Activated gamma-delta T cell treated with anti-CD3 and anti-CD28 coated beads, Interleukin-2, amount 50 U/mL, for 16 hours (primary cell): Measurements from ENCODE around the gene MITF.

Experiments
- DNase-seq: peaks from one replicate; pipeline ENCODE4 v3.0.0-alpha.2; 2020; ENCODE audit warnings: low read depth

MITF gene

DNA sequence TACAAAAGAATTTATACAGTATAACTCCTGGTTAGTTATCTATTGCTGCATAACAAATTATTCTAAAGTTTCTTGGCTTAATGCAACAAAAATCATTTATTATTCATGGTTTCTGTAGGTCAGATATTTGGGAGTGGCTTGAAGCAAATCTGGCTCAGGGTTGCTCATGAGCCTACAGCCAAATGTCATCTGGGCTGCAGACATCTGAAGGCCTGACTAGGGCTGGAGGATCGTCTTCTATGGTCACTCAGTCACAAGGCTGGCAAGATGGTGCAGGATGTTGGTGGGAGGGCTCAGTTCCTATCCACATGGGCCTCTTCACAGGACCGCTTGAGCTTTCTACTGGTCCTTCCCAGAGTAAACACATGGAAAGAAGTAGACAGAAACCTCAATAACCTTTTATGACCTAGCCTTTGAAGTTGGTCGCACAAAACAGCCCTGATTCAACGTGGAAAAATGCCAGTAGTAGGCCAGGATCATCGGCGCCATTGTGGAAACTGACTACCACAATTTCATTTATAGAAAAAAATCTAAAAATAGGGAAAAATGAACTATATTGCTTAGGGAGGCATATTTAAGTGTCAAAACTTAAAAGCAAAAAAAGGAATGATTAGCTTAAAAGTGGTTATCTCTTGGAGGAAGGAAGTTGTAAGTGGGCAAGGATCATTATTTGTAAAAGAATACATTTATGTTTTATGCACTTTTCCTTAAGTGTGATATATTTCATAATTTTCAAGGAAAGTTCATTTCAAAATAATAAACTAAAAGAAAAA is 9.9 kb upstream of the MITF start:
- no peak for DNase-seq

DNA sequence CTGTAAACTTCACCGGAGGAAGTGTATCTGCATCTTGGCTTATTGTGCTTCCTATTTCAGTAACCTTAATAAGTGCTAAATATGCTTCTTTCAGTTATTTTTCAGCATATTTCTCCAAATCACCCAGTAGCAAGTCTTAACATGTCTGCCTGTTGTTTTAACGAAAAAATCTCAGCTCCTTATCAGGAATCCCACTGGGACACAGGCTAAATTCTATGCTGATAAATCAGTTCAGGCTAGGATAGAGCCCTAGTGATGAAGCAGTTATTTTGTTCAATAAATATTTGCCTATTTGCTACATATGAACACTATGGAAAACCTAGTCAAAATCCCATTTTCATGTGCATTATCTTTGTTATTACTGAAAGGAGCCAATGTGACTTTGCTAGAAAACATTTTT is 8.2 kb upstream of the MITF start:
- no peak for DNase-seq

DNA sequence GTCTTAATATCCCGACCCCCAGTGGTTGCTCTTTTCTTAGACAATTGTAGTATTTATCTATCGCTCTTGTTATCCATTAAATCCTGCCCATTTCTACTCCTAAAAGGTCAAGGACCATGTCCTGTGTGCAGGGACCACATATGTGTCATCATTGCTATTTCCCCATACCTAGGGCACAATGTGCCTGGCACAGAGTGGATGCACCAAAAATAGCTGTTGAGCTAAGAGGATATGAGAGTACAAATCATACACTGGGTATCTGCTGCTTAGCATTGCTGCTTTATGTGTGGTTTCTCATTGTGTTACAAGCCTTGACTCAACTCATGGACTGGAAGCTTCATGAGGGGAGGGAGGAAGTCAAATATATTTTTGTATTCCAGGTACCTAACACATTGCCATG is 3.4 kb upstream of the MITF start:
- no peak for DNase-seq

DNA sequence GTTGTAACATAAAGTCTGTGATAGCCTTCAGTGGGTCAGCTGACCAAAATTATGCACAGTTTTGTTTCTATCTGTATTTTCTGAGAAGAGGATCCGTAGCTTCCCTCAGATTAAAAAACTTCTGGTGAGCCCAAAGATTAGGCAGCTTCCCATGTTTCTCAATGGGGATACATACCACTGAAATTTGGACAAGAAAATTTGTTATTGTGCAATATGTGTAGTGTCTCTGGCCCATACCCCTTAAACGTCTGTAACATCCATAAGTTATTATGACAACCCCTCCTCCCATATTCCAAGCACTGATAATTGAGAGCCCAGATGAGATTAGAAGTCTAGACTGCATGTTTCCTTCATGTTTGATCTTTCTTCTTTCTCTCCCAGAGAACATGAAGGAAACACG is 1.9 kb upstream of the MITF start:
- DNase-seq = no peak

DNA sequence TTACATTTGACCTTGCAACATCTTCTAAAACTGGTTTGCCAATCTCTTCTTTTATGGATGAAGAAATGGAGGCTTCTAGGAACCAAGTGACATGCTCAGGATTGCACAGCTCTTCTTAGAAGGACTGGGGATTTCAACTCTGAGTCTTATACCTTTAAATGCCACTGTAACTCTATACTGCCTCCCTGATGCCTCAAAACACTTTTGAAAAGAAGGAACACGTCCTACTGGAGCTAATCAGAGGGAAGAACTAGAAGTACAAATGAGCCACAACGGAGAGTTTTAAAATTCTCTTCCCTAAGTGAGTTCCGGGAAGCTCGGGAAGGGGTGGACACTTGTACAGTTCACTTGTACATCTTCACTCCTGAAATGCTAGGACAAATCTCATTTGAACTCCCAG is 949 bp upstream of the MITF start:
- no peak for DNase-seq

DNA sequence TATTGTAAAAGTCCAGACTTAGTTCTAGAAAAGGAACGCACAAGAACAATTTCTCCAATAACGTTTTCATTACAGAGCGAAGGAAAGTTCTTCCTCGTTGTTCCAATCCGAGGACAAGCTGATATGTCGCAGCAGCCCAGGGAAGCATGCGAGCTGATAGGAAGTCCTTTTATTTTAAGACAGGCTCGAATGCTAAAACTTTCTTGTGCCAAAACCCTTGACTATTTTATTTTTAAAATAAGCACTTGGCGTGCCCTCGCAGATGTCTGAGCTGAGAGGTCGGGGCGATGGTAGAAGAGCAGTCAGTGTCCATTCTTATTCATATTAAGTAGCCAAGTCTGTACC is 433 bp upstream of the MITF start:
- no peak for DNase-seq

DNA sequence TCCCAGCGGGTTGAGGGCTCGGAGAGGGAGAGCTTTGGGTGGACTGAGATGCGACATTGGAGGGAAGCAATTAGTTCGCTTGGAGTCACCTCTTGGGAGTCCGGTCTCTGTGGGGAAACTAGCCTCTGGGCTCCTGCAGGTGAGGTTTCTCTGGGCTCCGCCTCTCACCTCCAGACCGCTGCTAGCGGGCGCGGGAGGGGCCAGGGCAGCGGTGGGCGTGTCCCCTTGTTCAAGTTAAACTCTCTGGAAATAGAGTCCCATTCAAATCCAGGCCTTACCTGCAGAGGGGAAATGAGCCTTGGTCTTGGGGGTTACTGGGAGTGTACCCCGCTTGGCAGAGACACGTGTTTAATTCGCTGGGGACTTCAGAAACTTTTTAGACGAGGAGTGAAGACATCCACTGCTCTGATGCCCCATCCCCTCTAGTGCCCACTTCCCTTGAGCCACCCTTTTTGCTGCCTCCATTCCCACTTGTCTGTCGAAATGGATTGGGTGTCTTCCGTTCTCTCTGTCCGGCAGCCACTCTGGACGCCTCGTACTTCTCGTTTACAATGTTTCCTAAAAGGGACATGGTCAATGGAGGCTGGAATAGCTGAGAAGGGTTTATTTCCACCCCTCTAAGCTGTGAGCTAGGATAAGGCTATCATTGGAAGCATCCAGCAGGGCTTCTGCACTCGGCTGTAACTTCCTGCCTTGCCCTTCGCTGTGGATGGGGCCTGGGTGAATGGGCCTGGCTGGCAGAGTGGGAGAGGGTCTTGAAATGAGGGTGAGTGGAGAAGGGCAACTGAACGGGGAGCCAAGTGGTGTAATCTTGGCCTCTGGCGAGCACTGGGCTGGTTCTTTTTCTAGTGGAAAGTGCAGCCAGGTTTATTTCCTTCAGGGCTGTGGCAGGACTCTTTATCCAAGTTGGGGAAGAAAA is 1.1 kb downstream of the MITF start:
- no peak for DNase-seq

DNA sequence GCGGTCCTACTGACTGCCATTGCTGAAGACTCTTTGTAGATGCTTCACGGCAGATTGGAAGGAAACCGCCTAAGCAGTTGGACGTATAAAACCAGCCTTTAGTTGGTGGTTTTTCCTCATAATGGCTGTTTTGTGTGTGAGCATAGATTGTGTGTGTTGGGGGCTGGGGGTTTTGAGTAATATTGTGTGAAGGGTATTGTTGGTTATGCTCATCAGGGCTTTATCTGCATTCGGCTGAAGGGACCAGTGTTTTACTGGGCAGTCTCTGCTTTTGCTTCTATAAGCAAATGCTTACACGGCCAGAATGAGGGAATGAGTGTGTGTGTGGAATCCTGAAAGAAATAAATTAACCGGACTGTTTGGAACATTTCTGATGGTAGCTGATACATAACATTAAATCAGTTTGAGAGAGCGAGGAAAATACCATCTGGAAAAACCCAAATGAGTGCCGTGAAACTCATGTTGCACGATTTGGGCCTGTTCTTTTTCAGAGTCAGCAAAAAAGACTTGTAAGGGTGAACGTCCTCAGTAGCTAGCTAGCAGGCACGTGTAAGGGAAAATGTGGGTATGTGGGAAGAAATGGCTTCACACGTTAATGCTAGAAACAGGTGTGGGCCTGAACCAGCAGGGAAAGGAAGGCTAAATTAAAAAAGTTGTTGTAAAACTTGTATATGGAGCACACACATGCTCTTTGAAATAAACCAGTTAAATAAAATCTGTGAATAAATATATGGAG is 1.9 kb downstream of the MITF start:
- DNase-seq = no peak

DNA sequence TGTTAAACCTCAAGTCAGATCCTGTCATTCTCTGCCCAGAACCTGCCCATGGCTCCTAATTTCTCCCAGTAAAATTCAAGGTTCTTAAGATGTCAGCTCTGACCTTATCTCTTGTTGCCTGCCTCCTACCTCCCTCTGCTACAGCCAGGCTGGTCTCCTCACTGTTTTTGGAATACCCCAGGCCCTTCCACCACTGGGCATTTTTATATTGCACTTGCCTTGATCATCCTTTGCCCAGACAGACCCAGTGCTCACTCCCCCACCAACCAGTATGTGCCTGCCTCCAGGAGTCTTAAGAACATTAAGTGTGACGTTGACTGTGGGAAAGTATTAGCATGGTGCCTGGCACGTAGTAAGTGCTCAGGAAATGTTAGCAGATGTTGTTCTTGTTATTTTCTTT is 3.1 kb downstream of the MITF start:
- no peak for DNase-seq

DNA sequence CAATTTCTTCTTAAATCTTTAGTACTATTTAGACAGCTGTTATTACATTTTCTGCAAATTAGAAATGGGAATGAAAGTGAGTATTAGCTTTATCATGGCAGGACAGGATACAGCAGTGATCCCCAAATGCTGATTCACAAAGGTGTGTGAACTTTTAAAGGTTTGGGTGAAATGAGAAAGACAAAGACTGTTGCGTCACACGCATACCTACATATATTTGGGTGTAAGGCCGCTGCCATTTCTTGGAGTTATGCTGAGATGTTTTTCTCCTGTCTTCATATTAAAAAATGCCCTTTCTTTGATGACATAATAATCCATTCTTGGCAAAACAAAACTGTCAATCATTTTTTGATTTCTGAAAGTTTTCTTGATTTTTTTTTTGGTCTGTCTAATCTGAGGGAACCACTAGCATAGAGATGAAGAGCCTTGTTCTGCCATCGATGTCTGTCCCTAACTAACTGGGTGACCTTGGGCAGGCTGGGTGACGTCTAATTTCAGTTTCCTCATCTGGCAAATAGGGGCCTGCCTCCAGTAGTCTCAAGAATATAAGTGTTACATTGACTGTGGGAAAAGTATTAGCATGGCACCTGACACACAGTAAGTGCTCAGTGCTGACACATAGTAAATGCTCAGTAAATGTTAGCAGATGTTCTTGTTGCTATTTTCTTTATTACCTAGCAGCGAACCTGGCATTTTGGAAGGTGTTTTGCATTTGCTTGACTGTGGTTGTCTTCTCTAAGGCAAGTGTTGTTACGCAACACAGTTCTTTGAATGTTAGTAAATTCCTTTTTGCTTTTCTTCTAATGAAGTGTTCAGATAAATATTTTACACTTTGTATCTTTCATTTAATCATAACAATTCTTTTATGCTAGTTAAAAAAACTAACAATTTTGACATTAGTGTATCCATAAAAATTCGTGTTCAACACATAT is 5.0 kb downstream of the MITF start:
- no peak for DNase-seq

DNA sequence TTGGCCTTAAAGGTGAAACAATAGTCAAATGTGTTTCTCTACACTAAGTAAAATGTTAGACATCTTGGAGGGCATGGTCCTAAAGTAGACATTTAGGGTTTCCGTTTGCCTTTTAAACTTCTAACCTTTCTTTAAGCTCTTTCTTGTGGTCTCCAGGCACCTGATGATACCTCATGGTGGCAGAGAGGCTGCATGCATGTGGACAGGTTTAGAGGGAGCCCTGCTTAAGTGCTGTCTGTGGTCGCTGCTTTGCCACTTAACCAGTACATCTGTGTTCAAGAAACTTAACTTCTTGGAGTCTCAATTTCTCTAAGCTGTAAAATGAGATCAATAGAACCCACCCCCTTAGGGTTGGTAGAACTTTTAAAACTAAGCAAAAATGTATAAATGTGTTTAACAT is 6.2 kb downstream of the MITF start:
- no peak for DNase-seq

DNA sequence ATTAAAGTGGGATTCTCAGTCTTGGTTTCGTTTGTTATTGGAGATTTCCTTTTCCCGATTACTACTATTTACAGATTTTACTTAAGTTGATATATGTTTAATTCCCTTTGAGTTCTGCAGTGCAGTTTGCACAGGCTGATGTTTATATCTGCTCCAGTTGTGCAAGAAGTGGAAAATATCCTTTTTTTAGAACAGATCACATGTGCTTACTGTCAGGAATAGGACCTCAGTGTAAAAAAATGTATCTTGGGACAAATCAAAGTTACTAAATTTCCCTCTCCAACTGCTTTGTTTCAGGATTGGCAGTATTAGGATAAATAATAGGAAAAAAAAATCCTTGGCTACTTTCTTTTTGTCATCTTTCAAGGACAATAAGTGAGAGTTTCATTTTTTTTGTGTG is 6.9 kb downstream of the MITF start:
- no peak for DNase-seq

DNA sequence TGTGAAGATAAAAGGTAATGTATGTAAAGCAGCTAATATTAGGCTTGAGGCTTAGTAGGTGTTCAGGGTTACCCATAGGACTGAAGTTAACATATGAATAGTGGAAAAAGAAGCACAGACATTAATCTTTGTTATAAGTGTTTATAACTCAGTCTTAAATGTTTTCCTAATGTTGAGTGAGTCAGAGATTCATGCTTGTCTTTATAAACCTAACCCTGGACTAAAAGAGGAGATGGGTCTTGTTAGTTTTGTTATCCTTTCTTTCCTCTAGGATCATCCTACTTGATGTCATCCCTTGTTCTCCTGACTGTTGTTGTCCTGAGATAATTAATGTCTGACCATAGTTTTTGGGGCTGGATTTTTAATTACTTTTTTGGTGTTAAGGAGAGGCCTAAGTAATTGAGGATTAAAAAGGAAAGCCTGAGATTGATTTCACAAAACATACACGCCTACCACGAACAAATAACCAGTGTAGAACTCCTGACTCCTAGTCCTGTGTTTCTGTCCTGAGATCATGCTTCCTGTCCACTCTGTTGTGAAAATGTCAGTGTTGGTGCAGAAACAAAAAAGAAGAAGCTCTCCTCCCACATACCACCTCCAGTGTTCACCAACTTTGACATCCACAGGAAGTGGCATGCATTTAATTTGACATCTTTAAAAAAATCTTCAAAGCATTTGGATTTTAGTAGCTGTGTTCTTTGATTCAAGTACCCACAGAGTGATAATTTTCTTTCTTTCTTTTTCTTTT is 8.4 kb downstream of the MITF start:
- no peak for DNase-seq

DNA sequence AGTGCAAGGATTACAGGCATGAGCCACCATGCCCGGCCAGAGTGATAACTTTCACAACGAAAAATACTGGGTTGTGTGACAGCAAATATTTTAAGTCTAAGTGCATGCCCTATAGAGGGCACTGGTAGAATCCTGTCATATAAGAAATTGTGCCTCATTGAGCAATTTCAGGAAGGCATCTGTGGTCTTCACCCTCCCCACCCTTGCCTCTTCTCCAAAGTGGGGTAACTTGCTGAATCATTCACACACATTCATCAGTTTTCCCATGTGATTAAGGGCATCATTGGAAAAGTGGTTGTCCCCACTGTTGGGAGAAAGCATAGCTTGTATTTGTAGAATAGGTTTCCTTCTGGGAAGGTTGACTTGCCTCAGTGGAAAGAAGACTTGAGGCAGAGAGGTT is 9.2 kb downstream of the MITF start:
- DNase-seq = no peak

DNA sequence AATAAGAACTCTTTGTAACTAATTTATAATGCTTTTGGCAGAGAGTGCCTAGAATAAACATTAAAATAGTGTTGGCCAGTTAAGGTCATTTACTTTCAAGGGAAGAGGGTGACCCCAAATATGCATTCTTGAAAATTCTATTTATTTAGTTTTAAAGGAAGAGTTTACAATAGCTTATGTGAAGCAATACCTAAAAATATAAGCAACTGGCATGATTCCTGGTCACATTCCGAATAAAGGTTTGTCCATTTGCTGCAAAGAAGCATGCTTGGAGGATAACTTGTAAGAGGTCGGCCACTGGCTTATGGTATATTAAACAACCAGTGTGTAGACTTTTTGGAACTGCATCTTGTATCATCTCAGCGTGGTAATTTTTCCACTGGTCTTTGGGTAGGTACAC is 10.2 kb downstream of the MITF start:
- DNase-seq = no peak

DNA sequence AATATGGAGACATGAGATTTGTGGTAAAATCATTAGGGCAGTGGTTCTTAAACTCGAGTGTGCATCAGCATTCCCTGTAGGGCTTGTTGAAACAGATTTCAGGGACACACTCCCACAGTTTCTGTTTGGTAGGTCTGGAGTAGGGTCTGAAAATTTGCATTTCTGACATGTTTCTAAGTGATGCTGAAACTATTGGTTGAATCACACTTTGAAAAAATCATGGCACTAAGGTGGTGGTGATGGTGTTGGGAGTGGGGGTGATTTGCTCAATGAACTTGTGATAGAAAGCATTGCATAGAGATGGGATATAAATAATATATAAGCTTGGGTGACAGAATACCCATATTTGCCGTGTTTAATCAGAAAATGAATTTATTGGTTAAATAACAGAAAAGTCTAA is 11.3 kb downstream of the MITF start:
- DNase-seq = no peak

DNA sequence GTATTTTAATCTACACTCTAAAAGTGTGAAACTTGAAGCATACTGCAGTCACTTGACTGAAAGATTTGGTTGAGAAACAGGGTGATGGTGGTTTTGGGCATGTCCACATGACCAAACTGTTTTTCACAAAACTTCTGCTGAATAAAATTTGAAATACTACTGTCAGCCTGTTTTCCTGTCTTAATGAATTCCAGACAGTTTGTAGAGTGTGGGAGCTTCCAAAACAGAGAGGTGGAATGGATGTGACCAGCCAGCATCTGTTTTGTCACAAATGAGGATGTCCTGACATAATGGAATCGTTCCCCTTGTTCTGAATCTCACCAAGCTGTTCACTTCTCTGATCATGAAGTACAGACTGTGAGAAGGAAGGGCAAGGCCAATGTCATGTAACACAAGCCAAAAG is 11.8 kb downstream of the MITF start:
- DNase-seq = no peak

DNA sequence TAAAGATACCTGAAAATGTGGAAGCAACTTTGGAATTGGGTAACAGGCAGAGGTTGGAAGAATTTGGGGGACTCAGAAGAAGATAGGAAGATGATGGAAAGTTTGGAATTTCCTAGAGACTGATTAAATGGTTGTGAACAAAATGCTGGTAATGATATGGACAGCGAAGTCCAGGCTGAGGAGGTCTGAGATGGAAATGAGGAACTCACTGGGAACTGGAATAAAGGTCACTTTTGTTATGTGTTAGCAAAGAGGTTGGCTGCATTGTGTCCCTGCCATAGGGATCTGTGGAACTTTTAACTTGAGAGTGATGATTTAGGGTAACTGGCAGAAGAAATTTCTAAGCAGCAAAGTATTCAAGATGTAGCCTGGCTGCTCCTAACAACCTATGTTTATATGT is 13.0 kb downstream of the MITF start:
- no peak for DNase-seq

DNA sequence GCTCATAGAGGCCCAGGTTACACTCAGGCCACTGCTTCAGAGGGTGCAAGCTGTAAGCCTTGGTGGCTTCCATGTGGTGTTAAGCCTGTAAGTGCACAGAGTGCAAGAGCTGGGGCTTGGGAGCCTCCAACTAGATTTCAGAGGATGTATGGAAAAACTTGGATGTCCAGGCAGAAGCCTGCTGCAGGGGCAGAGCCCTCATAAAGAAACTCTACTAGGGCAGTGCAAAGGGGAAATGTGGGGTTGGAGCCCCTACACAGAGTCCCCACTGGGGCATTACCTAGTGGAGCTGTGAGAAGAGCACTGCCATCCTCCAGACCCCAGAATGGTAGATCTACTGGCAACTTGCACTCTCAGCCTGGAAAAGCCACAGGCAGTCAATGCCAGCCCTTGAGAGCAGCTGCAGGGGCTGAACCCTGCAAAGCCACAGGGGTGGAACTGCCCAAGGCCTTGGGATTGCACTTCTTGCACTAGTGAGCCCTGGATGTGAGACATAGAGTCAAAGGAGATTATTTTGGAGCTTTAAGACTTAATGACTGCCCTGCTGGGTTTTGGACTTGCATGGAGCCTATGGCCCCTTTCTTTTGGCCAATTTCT is 14.0 kb downstream of the MITF start:
- DNase-seq = no peak

DNA sequence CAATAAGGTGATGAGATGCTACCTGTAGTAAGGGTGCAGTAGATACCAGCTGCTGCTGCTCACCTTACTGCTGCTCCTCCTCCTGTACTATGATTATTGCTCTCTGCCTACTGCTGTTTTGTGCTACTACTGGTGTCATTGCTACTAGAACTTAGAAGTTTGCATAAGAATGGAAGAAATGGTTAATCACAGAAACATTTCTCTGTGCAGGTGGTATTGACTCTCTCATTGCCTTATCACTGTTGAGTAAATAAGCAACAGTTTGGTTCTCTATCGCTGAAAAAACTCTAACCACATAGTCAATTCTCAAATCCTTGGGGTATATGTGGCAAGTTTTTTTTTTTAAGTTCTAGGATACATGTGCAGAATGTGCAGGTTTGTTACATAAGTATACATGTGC is 16.5 kb downstream of the MITF start:
- DNase-seq = no peak
